Dermis blood vessel endothelial cell (primary cell): ENCODE data around the gene CSK. TPM values are rescaled to one million over a fixed set of nuclear protein-coding genes. Genes with fewer than 3 reads are reported as not detected.

ENCODE experiments used
- DNase-seq: peaks from one replicate; pipeline ENCODE4 v3.0.0; 2010
- total RNA-seq: library from RNA; depleted of rRNA; stranded (reverse); fragments of >200 nt; gene quantifications from 2 replicates; pipeline ENCODE4 v1.2.3, GENCODE V29; 2014

CSK gene
- total RNA-seq, 1 donor from 2014 or later: 31.5 TPM

DNA sequence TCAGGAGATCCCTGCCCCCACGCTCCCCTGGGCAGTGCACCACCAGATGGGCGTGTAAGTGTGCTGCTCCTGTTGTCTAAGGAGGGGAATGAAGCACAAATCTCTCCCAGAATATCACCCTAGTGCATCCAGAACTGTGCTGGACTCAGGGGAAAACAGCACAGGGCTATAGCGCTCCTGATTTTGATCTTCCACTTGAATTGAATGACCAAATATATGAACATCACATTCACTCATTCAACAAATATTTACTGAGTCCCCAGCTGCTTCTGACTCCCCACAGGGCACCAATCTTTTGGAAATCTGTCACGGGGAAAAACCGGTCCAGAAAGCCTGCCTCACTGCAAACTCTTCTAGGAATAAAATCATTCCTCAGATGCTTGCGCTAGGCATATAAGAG, 47.0 kb downstream of the CSK start:
- DNase-seq: no peak

DNA sequence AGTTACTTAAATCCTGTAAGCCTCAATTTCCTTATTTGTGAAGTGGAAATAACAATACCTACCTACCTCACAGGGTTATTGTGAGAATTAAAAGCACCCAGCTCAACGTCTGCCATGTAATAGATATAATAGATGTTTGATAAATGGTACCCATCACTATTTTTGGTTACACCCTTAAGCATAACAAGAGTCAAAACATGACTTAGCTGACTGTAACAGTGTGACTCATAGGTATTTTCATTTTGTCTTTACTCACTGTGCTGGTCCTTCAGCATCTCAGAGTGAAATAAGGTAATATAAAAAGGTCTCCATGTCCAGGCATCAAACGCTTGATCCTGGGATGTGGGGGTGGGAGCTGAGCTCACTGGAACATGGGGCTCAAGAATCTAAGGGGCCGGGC, 47.6 kb downstream of the CSK start:
- no peak for DNase-seq

DNA sequence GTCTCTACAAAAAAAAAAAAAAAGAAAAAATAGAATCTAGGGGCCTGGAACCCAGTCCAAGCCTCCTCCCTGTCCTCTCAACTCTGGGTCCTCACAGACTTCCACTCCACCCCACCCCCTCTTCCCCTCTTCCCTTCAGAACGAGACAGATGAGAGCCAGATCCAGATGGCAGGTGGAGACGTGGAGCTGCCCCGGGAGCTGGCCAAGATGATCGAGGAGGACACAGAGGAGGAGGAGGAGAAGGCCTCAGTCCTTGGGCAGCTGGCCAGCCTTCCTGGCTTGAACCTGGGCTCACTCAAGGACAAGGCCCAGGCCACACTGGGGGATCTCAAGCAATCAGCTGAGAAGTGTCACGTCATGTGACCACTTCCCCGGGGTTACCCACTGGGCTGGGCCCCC, 48.1 kb downstream of the CSK start:
- DNase-seq: no peak

DNA sequence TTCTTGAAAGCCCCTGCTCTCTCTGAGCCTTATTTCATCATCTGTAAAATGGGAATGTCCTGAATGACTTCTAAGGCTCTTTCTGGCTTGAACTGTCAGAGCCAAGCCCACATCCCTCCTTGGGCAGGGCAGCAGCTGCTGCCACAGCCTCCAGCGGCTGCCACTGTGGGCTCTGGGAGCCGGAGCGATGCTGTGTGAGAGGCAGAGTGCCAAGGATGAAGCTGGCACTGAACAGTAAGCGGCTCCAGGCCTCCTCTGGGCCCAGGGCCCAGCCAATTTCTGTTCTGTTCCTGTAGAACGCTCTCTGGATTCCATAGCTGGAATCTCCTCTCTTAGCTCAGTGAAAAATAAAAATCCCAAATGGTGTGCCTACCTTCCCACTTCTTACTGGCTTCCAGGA, 49.0 kb downstream of the CSK start:
- DNase-seq: no peak

DNA sequence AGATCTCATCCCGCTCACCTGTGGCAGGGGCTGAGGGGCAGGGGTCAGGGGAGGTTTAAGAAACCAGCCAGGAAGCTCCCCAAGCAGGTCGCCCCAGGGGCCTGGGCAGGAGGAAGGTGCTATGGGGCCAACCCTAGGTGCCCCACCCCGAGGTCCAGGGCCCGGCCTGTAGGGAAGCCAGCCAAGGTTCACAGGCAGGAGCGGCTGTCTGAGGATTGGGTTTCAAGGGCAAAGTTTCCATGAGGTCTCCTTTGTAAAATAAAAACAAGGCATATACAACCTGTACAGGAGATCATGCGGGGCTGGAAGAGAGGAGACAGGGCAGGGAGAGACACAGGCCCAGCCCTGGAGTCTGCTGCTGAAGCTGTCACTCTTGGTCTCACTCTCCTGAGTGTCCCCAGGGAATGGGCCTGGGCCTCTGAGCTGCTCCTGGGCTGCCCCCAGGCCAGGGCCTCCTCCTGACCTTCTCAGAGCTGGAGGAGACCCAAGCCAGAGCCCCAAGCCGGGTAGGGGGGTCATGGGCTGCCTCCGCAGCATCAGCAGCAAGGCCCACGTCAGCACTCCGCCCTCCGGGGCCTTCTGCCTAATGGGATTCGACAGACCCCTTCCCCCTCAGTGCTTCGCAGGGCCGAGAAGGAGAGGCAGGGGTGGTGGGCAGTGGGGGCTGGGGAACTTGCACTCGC, 50.1 kb downstream of the CSK start:
- DNase-seq: no peak

DNA sequence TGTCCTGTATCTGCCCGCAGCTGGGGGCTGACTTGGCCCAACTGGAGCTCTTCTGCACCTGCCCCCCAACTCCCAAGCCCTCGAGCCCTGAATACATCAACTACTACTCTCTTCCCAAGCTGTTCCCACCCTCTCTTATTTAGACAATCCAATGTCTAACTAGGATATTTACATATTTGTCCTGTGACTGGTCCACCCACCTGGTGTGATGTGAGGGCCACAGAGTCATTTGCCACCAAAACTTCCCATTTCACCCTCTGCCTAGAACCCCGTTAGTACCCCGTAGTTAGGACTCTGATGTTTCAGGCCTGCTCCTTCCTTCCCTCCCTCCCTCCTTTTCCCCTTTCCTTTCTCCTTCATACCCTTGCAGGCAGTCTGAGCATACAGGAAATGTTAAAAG, 50.9 kb downstream of the CSK start:
- DNase-seq: no peak

DNA sequence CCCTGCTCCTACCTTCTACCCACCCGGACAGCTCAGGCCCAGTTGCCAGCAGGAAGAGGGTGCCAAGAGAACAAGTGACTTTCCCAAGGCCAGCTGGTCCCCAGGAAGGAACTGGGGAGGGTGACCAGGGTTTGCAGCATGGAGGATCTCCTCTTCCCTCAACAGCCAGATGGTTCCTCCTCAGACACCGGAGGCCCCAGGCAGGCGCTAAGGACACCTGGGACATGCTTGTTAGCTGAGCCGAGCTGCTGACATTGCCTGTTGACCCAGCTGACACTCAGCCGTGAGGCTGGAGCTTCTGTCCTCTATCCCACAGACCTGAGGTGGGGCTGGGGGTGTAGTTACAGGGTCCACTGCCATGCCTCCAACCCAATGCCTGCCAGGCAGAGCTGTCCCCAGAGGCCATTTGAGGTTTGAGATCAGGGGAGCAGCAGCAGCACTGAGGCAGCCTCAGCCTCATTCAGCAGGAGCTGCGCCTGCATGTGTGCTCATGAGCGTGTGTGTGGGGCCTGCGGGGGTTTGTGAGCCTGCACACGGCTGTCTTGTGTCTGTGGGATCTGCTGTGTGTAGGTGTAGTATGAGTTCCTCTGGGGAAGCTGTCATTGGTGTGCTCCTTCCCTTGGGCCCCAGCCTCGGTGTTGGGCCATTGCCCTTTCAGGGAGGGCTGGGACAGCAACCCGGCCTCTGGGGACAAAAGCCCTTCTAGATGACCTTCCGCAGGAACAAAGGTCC, 51.7 kb downstream of the CSK start:
- no peak for DNase-seq

DNA sequence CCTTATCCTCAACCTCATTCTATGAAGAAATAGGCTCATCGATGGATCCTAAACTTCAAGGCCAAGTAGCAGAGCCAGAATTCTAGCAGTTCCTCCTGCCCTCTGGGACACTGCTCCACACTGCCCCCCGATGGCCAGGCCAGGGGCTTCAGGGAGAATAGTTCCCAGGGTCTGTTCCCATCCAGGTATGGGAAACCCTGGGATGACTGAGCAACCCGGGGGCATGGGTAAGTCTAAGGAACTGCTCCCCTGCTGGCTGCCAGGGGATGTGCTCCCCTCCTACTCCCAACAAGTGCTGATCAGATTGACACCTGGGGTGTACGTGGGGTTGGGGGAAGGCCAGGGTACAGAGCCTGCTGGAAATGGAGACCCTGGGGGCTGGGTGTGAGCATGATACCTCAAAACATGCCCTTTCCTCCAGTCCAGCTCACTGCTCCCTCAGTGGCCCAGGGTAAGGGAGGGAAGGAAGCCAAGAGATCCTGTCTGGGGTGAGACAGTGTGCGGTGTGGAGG, 53.5 kb downstream of the CSK start:
- peak; percentile 72 for DNase-seq

DNA sequence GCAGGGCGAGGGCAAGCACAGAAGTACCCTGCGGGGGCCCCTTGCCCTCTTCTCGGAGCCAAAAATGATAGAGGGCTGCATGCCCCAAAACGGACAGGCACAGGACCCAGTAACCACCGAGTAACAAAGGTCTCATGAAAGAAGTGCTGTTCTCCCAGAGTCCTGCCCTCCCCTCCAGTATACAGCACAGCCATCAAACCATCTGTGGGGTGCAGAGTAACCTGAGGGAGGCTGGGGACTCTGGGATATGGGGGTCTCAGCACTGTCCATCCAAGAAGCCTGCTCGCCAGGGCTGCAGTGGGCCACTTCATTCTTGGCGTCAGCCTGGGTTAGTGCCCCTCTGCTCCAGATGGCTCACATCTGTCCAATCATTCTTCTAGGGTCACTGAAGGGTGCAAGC, 55.0 kb downstream of the CSK start:
- DNase-seq: no peak

DNA sequence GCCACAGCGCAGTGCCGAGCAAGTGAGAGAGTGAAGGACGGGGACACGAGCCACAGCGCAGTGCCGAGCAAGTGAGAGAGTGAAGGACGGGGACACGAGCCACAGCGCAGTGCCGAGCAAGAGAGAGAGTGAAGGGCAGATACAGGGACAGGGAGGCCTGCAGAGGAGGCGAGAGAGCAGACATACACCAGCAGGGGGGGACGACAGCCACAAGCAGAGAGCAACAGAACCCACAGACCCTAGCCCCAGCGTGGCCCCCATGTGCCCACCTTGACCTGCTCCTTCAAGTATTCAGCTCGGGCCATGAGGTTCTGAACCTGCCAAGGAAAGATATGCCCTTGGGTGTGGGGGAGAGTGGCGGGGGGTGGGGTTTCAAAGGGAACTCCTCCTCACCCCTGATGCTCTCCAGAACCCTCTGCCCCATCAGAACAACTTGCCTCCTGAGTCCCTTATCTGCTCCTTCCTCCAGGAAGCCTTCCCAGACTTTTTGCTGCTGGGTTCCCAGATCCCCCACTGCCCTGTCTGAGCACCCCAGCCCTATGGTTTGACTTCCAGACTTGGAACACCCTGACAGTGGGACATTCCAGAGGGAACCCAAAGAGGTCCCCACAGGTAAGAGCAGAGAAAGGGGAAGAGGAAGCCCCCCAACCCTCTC, 55.7 kb downstream of the CSK start:
- no peak for DNase-seq

DNA sequence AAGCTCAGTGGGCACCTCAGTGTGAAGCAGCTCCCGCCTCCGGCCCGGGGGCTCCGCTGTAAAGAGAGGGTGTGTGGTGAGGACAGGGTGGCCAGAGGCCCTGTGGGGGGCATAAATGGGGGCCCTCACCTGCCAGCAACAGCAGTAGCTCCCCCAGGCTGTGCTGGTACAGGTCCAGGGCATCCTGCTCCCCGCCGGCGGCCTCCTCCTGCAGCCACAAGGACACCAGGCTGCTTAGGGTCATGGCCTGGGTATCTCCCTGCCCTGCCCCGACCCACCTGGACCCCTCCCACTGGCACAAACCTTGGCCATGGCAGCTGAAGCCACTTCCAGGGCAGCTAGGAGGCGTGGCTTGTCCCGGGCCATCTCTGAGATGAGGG, 56.2 kb downstream of the CSK start:
- DNase-seq: no peak

DNA sequence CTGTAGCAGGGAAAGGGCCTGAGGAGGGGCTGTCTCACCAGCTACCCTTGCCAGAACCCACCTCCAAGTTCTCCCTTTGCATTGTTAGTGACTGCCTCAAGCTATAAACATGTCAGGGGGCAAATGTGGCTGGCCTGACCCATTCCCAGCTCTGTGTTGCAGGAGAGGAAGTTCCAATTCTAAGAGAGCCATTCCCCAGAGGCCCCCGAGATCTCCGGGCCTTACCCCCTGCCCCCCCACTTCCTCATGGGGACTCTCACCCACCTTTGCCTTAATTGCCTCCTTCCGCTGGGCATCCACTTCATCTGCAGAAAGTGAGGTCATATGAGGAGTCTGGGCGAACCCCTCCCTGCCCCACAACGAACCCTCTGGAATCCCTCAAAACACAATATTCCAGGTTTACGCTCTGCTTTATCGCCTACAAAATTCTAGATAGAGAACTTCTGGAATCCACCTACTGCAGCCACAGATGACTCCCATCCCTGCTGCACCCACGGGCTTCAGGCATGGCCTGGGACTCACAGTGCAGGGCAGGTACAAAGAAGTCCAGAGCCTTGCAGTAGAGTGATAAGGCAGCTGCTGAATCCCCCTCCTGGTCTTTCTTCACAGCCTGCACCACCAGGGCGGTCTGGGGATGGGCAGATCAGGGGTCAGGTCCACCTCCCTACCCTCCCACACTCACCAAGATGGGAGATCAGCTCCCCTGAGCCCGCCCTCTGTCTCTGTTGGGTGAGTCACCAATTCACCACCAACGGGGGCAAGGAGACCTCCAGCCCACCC, 57.1 kb downstream of the CSK start:
- DNase-seq: no peak

DNA sequence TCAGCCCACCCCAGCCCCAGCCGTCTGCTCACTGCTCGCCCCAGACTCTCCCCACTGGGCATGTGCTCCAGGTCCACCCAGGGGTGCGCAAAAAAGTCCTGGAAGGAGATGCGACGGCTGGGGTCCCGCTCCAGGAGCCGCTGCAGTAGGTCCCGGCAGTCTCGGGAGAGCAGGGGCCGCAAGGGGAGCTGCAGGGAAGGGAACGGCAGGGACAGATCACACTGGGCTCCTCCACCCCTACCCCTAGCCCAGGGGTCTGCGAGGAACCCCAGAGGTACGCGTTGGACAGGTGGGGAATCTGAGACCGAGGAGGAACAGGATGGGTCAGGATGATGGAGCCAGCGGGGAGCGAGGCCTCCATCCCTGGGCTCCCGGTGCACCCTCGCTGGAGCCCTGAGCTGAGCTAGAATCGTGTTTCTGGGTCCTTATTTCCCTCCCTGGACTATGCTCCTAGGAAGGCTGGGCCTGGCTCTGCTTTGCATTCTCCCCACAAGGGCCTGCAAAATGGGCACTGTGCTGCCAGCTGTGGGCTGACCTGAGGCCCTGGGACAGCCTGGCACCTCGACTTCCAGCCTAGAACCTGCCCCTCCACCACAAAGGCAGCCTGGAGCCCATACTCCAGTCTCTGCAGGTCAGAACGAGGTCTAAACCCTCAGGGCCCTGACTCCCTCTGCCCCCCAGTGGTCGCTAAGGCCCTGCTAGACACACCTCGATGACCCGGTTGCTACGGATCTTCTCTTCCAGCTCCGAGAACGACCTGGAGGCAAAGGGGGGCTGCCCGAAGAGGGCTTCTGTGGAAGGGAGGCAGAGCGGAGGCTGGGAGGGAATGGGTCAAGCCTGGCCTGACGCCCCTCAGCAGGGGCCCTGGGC, 57.9 kb downstream of the CSK start:
- DNase-seq: no peak

DNA sequence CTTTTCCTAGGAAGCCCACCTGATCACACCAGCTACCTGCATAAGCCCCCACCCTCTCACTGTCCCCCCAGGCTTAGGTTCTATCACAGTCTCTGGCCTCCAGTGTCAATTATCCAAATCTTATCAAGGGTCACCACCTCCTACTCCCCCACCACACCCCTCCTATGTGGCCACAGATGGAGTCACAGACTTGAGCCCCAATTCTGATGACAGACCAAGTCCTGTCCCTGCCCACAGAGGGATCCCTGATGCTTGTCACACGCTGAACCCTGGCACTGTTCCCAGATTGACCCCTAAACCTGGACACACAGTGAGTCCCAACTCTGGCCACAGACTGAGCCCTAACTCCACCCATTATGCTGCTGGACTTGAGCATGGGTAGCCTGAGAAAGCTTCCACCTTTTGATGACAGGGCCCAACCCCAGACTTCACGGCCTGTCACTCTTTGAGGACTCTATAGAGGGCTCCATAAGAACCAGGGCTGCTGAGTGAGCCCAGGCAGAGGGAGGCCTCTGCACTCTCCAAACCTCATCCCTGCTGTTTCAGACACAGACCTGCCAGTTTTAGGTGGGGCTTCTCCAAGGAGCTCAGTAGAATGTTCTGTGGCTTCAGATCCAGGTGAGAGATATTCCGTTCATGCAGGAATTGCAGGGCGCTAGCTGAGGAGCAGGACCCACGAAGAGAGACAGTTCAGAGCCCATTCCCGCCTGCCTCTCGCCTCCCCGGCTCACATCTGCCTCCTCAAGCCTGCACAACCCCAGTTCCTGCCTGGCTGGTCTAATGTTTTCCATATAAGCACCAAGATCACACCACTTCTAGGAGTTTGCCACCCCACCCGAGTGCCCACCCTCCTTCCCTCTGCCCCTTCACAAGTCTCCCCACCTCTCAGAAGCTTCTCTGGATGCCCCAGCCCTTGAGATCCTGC, 59.2 kb downstream of the CSK start:
- no peak for DNase-seq

DNA sequence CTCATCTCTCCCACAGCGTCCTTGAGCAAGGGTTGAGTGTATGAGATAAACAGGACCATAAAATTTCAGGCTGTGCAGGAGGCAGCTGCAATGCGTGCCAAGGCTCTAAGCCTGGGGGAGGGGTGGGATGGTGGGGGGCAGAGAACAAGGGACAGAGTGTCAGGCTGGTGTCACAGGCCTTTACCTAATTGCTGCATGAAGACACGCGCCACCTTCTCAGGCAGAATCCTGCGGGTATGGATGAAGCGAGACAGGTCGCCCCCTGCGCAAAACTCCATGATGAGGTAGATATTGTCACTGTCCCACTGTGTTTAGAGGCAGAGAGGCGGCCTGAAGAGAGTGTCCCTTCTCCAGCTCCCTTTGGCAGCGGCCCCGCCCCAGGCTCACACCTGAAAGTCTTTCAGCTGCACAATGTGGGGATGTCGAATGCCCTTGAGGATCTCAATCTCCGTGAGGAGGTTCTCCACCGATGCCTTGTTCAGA, 60.1 kb downstream of the CSK start:
- DNase-seq: no peak

DNA sequence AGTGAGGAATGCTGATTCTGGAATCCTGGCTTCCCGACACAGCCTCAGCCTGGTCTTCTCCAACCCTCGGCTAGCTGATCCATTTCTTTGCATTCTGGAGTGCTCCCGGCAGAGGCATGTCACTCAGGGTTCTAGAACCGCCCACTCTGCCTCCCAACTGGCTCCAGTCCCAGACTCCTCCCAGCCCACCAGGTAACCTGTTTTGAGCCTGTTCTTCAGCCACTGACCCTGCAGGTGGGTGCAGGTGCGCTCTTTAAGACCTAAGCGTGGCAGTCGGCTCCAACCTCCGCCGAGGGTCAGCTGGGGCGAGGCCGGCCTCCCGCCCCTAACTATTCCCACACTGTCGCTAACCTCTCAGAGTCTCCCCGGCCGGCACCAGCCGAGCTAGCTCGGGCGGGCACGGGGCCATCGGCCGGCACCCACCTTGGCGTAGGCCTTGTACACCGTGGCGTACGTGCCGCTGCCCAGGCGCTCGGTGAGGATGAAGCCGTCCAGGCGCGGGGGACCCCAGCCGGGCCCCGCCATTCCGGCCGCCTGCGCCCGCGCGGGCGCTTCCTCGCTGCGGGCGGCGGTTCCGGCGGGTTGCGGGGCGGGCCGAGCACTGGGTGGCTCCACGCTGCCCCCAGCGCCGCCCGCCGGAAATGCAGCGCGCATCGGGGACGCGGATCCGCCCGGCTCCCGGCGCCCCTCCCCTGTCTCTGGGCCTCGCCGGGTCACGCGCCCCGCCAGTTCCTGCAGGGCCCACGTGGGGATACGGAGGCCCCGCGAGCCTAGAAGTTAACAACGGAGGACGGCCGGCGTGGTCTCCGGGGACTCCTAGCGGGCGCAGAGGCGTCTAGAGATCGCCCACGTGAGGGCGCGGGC, 60.9 kb downstream of the CSK start, which contains the start of gene ULK3:
Gene ULK3, minus strand, starts transcription at position 576 of the 864 bp plus-strand sequence. Its CDS starts 51 bp downstream, at position 525.
- peak; percentile 89 for DNase-seq

DNA sequence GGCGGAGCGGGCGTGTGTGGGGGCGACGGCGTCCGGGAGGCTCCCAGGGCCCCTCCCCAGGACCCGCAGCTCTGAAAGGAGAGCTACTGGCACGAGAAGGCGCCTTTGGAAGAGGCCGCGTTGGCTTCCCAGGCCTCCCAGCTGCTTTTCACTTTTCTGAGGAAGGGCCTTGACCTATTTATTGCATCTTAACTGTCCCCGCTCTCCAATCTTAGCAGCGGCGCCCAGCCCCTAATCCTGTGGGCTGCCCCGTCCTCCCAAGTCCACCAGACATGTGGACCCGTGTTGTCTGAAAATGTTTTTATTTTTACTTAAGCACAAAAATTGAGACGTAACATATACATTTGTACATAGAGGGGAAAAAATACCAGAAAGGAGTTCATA, 61.6 kb downstream of the CSK start:
- DNase-seq: no peak

DNA sequence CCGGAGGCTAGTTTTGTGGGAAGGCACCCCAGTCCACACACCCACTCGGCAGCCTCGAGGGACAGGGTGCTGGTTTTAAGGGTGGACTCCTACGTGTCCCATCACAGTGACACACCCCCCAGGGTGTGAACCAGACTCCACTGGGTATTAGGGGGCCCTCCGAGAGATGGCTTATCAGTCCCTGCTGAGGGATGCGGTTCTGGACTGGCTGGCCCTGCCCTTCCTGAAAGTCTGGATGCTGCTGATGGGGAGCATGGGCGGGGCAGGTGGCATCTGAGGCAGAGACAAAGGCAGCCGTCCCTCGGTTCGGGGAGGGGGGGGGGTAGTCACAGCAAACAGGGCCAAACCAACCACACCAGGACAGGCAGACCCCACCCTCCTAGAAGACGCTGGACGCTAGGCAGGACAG, 62.0 kb downstream of the CSK start:
- no peak for DNase-seq
